AG04449 (cell line): Measurements from ENCODE around the gene FAM114A2.

Experiments
- CTCF ChIA-PET: fragments of 350-600 bp; formaldehyde crosslinking; extraction: SDS; loops from one replicate; lab custom pipeline; 2021; ENCODE audit warnings: antibody characterized with exemption; lab: Yijun Ruan, JAX
- POLR2A ChIA-PET: fragments of 400-600, 350-600 bp; formaldehyde crosslinking; extraction: SDS; loops from one replicate; lab custom pipeline; 2020; ENCODE audit warnings: antibody characterized with exemption, inconsistent platforms; lab: Yijun Ruan, JAX
- DNase-seq: peaks from one replicate; pipeline ENCODE4 v3.0.0-alpha.2; 2010; ENCODE audit warnings: low read depth, low spot score
- H3K4me3 ChIP-seq: 2 replicates; pipeline ENCODE4 v1.5.1; 2011; ENCODE audit warnings: low read depth, mild to moderate bottlenecking, control low read depth, low read length
- TF ChIP-seq, protein P1 (sequence below): IDR thresholded peaks from one replicate; pipeline ENCODE4 v1.5.1; 2011; ENCODE audit warnings: mild to moderate bottlenecking, moderate library complexity, low read length, control low read depth, inconsistent platforms; ENCODE audit not compliant: insufficient read depth; ENCODE audit errors: missing control alignments

Gene FAM114A2

DNA sequence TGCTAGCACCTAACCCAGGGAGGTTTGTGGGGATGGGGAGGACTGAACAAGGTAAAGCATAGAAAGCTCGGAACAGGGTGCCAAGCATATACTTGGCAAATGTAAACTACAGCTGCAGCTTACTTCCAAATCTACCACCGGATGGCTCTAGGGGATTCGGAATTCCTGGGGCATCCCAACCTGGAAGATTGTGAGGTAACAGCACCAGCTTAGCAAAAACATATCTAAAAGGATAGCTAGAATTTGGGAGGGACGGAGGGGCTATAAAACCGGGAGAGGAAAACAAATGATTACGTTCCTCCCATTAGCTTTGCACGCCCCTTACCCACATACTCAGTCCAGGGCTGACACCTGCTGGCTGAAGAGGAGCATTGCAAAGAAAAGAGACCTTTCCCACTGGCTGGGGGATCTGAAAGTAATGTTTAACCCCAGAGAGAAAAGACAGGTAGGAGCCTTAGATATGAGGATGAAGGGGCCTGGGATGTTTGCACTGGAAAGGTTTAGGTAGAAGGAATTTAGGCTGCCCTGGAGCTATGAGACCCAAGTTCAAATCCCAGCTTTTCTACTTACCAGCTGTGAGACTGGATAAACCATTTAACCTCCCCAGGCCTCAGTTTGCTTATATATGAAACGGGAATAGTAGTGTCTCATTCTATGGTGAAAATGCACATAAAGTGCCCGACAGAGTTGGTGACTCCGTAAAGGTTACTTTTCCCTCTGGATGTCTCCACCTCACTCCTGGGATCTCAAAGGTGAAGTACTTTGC, 73.6 kb downstream of the FAM114A2 start:
- TF ChIP-seq, protein P1, sequence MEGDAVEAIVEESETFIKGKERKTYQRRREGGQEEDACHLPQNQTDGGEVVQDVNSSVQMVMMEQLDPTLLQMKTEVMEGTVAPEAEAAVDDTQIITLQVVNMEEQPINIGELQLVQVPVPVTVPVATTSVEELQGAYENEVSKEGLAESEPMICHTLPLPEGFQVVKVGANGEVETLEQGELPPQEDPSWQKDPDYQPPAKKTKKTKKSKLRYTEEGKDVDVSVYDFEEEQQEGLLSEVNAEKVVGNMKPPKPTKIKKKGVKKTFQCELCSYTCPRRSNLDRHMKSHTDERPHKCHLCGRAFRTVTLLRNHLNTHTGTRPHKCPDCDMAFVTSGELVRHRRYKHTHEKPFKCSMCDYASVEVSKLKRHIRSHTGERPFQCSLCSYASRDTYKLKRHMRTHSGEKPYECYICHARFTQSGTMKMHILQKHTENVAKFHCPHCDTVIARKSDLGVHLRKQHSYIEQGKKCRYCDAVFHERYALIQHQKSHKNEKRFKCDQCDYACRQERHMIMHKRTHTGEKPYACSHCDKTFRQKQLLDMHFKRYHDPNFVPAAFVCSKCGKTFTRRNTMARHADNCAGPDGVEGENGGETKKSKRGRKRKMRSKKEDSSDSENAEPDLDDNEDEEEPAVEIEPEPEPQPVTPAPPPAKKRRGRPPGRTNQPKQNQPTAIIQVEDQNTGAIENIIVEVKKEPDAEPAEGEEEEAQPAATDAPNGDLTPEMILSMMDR, result peak; percentile 90
- no peak for DNase-seq
- ChIA-PET POLR2A (interaction anchor here (0.5 kb wide), 1 partner anchor 466 kb away, joined by 3 read pairs; no protein-coding TSS in a partner anchor), CTCF (interaction anchor here (0.6 to 7.3 kb wide), 82 partner anchors 9 to 1822 kb away, joined by 3 to 186 read pairs (median 4); partner anchors contain the start of gene GRIA1)
- H3K4me3 ChIP-seq, result peak overlapping the region; percentile 29; the same call in 1 of the 2 replicates

DNA sequence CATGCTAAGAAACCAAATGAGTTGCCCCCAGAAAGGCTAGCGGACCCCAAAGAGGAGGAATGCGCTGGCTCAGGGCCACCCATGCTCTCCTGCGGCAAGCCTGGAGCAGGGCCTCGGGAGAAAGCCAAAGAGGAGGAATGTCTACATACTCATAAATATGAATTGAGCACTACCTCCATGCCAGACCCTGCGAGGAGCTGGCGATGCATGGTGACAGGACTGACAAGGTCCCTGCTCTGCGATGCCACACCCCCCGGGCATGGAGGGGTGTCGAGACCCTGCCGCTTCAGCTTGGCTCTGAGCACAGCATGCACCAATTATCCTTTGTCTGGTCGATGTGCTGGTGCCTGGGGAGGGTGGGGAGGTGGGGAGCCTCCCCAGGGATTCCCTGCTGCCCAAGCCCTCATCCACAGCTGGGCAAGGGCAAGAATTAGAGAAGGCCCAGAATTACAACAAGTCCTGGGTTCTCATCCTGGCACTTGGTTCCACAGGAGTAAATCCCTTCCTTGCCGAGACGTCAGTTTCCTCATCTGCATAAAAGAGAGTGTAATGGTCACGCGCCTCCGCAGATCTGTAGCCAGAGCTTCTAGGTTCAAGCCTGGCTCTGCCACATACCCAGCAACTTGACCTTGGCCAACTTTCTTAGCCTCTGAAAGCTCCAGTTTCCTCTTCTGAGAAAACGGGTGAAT, 74.4 kb downstream of the FAM114A2 start:
- POLR2A ChIA-PET, result interaction anchor here (0.5 kb wide), 1 partner anchor 466 kb away, joined by 3 read pairs; no protein-coding TSS in a partner anchor
- no peak for DNase-seq
- TF ChIP-seq, protein P1, result no peak
- no peak overlapping the region for H3K4me3 ChIP-seq
- CTCF ChIA-PET, result interaction anchor here (0.6 to 7.3 kb wide), 73 partner anchors 9 to 1821 kb away, joined by 3 to 186 read pairs (median 4); partner anchors contain the start of gene GRIA1

DNA sequence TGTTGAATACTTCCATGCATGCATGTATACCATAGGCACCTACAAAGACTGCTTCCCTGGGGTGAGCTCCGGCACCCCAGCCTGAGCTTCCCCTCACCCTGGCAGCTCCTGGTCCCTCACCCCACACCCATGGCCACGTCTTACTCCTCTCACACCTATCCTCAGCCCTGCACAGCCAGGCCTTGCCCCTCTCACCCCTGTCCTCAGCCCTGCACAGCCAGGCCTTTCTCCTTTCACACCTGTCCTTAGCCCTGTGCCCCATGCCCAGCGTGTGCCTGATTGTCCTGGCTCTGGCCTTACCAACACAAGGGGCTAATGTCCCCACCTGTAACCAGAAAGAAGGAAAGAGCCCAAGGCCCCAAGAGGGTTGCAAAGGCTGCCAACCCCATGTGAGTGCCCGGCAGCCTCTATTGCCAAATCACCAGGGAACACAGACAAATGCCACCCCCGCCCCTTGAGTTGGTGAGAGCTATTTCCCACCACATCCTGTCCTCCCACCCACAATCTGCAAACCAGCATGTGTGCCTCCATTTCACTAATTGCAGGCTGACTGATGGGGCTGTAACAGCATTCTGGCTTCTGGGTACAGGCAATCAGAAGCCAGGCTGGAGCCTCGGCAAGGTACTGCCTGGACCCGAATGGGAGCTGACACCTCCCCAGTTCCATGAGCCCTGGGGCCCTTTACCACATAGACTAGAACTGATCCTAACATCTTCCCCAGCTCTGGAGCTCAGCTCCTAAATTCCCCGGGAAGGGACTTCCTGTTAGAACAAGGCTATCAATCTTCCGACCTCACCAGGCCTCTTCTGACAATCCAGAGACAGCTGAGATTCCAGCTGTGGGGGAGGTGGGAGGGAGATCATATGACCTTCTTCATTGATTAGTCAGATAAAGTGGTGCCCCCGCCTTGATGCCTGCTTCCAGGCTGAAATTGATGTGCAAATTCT, 78.2 kb downstream of the FAM114A2 start:
- TF ChIP-seq, protein P1, result no peak
- no peak overlapping the region for H3K4me3 ChIP-seq
- ChIA-PET CTCF (interaction anchor here (0.9 to 3.1 kb wide), 12 partner anchors 9 to 1400 kb away, joined by 3 to 12 read pairs (median 4); no protein-coding TSS in a partner anchor), POLR2A (interaction anchor here (0.5 to 1.7 kb wide), 5 partner anchors 22 to 484 kb away, joined by 3 to 6 read pairs (median 4); no protein-coding TSS in a partner anchor)
- DNase-seq, result no peak

DNA sequence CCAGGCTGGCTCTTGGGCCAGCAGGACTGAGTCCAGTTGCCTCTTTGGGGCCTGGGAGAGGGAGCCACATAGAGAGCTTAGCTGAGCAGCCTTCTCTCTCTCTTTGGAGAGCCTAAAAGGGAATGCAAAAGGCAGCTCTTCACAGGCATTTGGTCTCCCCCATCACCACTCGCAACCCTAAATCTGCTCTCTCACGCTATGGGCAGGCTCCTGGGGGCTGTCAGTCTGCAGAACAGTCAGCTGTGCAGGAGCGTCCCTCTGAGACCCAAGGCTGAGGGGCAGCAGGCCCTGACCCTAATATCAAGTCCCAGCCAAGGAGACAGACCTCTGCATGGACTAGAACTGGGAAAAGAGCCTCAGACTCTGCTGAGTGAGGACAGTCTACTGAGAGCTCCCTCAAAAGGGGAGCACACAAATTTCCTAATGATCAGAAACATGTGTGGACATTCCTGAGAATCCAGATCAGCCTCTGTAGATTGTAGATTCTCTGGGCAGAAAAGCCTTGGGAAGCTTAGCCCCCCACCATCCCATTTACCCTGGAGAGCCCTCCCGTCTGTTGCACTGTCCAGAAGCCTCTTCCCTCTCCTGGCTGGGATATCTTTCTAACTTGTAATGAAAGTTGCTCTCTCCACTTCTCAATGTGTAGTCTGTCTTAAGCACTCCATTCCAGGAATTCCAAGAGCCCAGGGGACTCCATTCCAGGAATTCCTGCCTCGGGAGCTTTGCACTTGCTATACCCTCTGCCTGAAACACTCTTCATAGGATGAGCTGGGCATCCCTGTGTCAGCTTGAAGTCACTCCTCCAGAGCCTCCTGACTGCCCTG, 79.4 kb downstream of the FAM114A2 start:
- POLR2A ChIA-PET, result interaction anchor here (0.5 to 1.7 kb wide), 5 partner anchors 21 to 557 kb away, joined by 3 to 6 read pairs (median 4); no protein-coding TSS in a partner anchor
- CTCF ChIA-PET, result interaction anchor here (0.8 to 3.1 kb wide), 17 partner anchors 10 to 1427 kb away, joined by 3 to 12 read pairs (median 4); no protein-coding TSS in a partner anchor

More for the DNA sequence above, 79.4 kb downstream of the FAM114A2 start:
- DNase-seq, result peak; percentile 61
- H3K4me3 ChIP-seq, result no peak overlapping the region
- TF ChIP-seq, protein P1, result no peak
